Sigmoid colon (tissue), 7 donors: ENCODE data around the gene RPL10. TPM values are rescaled to one million over a fixed set of nuclear protein-coding genes. Genes with fewer than 3 reads are reported as not detected.
A peak's percentile ranks its signal among the peaks of the same experiment; 100 is the strongest.

ENCODE experiments used
- DNase-seq: peaks from one replicate; pipeline ENCODE4 v3.0.0-alpha.2; 2019
- H3K27ac ChIP-seq, 4 donors: fragments of 200-600 bp; sonication (generic); one replicate each; pipeline ENCODE4 v1.5.1; 2016 to 2019; ENCODE audit warnings: mild to moderate bottlenecking in 1 of 4
- H3K27me3 ChIP-seq, 3 donors: fragments of 200-600 bp; sonication (generic); one replicate each; pipeline ENCODE4 v1.5.1; 2019; ENCODE audit warnings: mild to moderate bottlenecking in 1 of 3
- H3K36me3 ChIP-seq, 4 donors: fragments of 200-600 bp; sonication (generic); one replicate each; pipeline ENCODE4 v1.5.1; 2016 to 2019
- H3K4me1 ChIP-seq, 4 donors: fragments of 200-600 bp; sonication (generic); one replicate each; pipeline ENCODE4 v1.5.1; 2017 to 2019
- H3K4me3 ChIP-seq, 4 donors: fragments of 200-600 bp; sonication (generic); one replicate each; pipeline ENCODE4 v1.5.1; 2017 to 2019; ENCODE audit warnings: mild to moderate bottlenecking in 2 of 4, moderate library complexity in 1 of 4
- H3K9me3 ChIP-seq, 4 donors: fragments of 200-600 bp in 3 of 4; sonication (generic) in 3 of 4; one replicate each; pipeline versions ENCODE4 v1.5.1 to v1.6.1; 2013 to 2019
- EP300 ChIP-seq, 4 donors: sonication (generic); formaldehyde crosslinking; IDR thresholded peaks; one replicate each; pipeline ENCODE4 v1.6.1; 2017; ENCODE audit warnings: antibody characterized with exemption in 4 of 4
- POLR2A ChIP-seq, 2 donors: fragments of 450-650 bp; IDR thresholded peaks; one replicate each; pipeline ENCODE4 v1.6.1; 2016; ENCODE audit warnings: antibody characterized with exemption in 2 of 2, mild to moderate bottlenecking in 2 of 2, moderate library complexity in 2 of 2
- POLR2AphosphoS5 ChIP-seq, 4 donors: sonication (generic); formaldehyde crosslinking; IDR thresholded peaks; one replicate each; pipeline ENCODE4 v1.6.1; 2017; ENCODE audit warnings: antibody characterized with exemption in 4 of 4
- WGBS, 2 donors: extraction: QIAGEN DNeasy Blood & Tissue Kit; methylation state at CpG; one replicate each; pipeline ENCODE4 v1.1.7; 2013; 5-methylcytosine and 5-hydroxymethylcytosine counted together
- intact Hi-C: fragments of 100-400 bp; cut with DNase I; formaldehyde crosslinking; loops from one replicate; pipeline ENCODE4 v1.15.1; 2023
- polyA plus RNA-seq, 3 donors: library from polyadenylated mRNA; stranded (reverse); fragments of 200-250 nt; gene quantifications; one replicate each; pipeline ENCODE4 v1.2.3, GENCODE V29; 2013
- total RNA-seq, 4 donors: library from RNA; depleted of rRNA; stranded (reverse); fragments of >200 nt; gene quantifications; one replicate each; pipeline ENCODE4 v1.1.0, GENCODE V29; 2016
- TF ChIP-seq, protein P1 (sequence below), 4 experiments: fragments of 450-650 bp in 3 of 4; fragments of 200-600 bp in 1 of 4; IDR thresholded peaks; one replicate each; pipeline ENCODE4 v1.5.1; 2016 to 2019; ENCODE audit warnings: antibody characterized with exemption in 4 of 4, mild to moderate bottlenecking in 3 of 4, moderate library complexity in 2 of 4
- donor health status: healthy with polysubstance abuse.
- donor health status: Bipolar disorder and iron deficiency.
- donor health status: healthy.

The RPL10 gene
- 1,000 to 10,000 TPM; 3,138 to 8,651 (median 6,770) TPM for total RNA-seq
- polyA plus RNA-seq = 1,000 to 10,000 TPM; 4,760 to 8,094 (median 5,003) TPM

DNA sequence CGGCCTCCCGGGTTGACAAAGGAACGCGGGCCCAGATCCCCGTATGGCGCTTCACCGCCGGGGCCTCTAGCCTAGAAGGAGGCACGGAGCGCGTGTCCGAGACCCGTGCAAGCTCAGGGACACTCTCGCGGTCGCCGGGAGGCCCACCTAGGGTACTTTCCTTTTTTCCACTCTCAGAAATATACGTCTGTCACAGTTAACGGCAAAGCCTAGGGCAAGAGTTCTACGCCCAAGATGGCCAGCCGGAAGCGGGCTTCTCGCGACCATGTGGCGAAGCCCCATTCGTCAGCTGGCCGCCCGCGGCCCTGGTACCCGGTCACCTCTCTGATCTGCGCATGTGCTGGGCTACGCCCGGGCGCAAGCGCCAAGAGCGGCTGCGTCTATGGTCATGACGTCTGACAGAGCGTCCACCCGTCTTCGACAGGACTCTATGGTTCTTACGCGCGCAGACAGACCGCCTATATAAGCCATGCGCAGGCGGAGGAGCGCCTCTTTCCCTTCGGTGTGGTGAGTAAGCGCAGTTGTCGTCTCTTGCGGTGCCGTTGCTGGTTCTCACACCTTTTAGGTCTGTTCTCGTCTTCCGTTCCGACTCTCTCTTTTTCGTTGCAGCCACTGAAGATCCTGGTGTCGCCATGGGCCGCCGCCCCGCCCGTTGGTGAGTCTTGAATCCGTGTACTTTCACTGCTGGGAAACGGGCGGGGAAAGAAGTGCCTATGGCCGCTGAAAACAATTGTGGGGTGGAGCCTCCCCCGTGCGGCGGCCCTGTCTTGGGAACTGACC, at the start of gene RPL10:
Gene RPL10 (plus strand): TSS at position 490 of the 780 bp plus-strand sequence. CDS start 143 bp downstream, at position 633.
- Histone ChIP-seq H3K4me1 (peaks cover 0 to 20% (median 13%) of the 10 kb centered on the region in 4 donors), H3K27ac (peak within 1 kb of the TSS; percentile 95 to 98 (median 97)), H3K36me3 (peaks cover 11 to 22% (median 14%) of the 10 kb centered on the region in 4 donors), H3K4me3 (peak within 1 kb of the TSS; percentile 59 to 80 (median 68)), H3K9me3 (no peaks in the 10 kb centered on the region), H3K27me3 (no peaks in the 10 kb centered on the region)
- TF ChIP-seq POLR2AphosphoS5 (IDR thresholded peaks at IDR 0.05) (peak; percentile 98 to 100 (median 100)), EP300 (IDR thresholded peaks at IDR 0.05) (peak in 1 of 4 donors; percentile 78), POLR2A (IDR thresholded peaks at IDR 0.05) (peak; percentile 95)
- TF ChIP-seq, protein P1, sequence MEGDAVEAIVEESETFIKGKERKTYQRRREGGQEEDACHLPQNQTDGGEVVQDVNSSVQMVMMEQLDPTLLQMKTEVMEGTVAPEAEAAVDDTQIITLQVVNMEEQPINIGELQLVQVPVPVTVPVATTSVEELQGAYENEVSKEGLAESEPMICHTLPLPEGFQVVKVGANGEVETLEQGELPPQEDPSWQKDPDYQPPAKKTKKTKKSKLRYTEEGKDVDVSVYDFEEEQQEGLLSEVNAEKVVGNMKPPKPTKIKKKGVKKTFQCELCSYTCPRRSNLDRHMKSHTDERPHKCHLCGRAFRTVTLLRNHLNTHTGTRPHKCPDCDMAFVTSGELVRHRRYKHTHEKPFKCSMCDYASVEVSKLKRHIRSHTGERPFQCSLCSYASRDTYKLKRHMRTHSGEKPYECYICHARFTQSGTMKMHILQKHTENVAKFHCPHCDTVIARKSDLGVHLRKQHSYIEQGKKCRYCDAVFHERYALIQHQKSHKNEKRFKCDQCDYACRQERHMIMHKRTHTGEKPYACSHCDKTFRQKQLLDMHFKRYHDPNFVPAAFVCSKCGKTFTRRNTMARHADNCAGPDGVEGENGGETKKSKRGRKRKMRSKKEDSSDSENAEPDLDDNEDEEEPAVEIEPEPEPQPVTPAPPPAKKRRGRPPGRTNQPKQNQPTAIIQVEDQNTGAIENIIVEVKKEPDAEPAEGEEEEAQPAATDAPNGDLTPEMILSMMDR (IDR thresholded peaks at IDR 0.05) = no peak
- DNase-seq = peak; percentile 98
- intact Hi-C loops = loop anchor here (5.0 kb wide), 1 partner anchor 89 kb away; the partner anchor contains the start of gene UBL4A
- 0% methylated on average over 69 of the region's 69 CpGs for WGBS, 2 donors

DNA sequence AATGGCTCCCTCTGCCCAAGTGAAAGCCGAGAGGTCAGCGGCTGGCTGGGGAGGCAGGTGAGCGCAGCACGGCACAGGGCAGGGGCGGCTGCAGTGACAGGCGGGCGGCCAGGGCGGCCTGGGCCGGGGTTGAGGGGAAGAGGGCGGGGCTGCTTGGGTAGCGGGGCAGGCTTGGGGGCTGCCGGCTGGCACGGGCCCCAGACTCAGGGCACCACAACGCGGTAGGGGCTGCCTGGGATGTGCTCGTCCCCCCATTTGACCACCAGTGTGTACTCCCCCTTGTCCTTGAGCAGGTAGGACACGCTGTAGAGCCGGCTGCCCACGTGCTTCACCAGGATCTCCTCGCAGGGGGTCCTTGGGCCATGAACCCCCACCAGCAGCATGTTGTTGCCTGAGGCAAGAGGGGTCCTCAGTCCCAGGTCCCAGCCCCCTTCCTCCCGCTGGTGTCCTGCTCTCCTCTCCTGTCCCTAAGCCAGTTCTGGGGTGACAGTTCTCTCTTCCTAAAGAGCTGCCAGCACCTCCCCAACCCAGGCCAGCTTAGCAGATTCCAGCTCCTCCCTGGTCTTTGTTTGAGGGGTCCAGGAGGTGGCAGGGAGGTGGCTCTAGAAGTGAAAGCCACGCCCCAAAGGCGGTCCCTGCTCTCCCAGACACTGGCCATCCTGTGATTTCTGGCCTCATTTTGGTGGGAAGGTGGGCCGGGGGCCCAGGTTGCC, 49.4 kb upstream of the RPL10 start:
- 92 to 95% methylated on average over 24 of the region's 24 CpGs for WGBS, 2 donors
- Histone ChIP-seq H3K4me1 (no peaks in the 10 kb centered on the region), H3K27ac (peak overlapping the region; percentile 57 to 99 (median 98)), H3K9me3 (no peaks in the 10 kb centered on the region), H3K4me3 (no peak overlapping the region), H3K27me3 (no peaks in the 10 kb centered on the region), H3K36me3 (peaks cover 37 to 55% (median 45%) of the 10 kb centered on the region in 4 donors)
- TF ChIP-seq POLR2A (IDR thresholded peaks at IDR 0.05) (no peak), EP300 (IDR thresholded peaks at IDR 0.05) (no peak), POLR2AphosphoS5 (IDR thresholded peaks at IDR 0.05) (peak; percentile 5 to 49 (median 22))
- TF ChIP-seq, protein P1 (IDR thresholded peaks at IDR 0.05) = no peak
- peak; percentile 75 for DNase-seq
- intact Hi-C loops = no loop called here

DNA sequence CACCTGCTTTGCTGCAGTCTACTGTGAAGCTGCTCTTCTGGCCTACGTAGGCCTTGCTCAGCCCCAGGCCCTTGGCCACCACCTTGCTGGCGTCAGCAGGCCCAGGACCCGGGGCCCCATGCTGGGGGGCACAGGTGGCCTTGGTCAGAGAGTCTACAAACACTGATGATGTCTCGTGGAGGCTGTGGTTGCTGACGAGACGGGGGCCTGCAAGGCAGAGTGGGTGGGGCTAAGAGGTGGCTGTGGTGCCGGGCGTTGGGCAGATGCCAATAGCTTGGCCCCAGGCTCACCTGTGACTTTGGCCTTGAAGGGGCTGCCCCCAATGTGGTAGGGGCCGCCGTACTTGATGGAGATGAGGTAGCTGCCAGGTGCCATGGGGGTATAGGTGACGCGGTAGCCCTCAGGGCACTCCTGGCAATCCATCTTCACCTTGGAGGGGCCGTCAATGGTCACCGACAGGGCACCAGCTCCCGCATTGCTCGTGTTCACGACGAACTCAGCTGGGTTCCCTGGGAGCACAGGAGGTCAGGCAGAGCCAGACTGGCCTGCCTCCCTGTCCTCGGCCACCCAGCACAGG, 48.7 kb upstream of the RPL10 start:
- peak; percentile 44 to 59 (median 48) for TF ChIP-seq POLR2AphosphoS5 (IDR thresholded peaks at IDR 0.05)
- TF ChIP-seq POLR2A (IDR thresholded peaks at IDR 0.05) = no peak
- WGBS, 2 donors = 78 to 87% methylated on average over 19 of the region's 19 CpGs
- Histone ChIP-seq H3K36me3 (peaks cover 43 to 61% (median 52%) of the 10 kb centered on the region in 4 donors), H3K27ac (peak overlapping the region; percentile 57 to 99 (median 98)), H3K27me3 (no peaks in the 10 kb centered on the region), H3K4me1 (no peaks in the 10 kb centered on the region), H3K4me3 (no peak overlapping the region), H3K9me3 (no peaks in the 10 kb centered on the region)
- DNase-seq = peak; percentile 74
- intact Hi-C loops = no loop called here

DNA sequence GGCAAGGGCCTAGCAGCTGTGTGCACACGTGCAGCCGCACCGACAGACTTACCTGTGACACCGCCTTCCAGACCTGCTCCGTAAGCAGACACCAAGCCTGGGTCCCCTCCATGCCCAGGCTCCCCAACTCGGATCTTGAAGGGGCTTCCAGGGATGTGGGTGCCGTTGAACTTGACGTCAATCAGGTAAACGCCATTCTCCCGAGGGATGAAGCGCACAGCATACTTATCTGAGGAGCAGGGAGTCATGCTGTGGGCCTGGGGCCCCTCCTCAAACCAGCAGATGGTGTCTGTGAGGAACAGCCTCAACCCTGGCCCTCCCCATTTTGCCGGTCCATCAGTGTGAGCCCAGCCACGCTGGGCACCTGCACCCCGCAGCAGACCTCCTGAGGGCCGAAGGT, 48.2 kb upstream of the RPL10 start:
- WGBS, 2 donors = 91 to 92% methylated on average over 15 of the region's 15 CpGs
- Histone ChIP-seq H3K36me3 (peaks cover 45 to 67% (median 57%) of the 10 kb centered on the region in 4 donors), H3K27me3 (no peaks in the 10 kb centered on the region), H3K4me3 (no peak overlapping the region), H3K4me1 (no peaks in the 10 kb centered on the region), H3K27ac (peak overlapping the region; percentile 57 to 99 (median 98)), H3K9me3 (no peaks in the 10 kb centered on the region)
- TF ChIP-seq POLR2A (IDR thresholded peaks at IDR 0.05) = no peak
- peak in 3 of 4 donors; percentile 1 to 44 (median 2) for TF ChIP-seq POLR2AphosphoS5 (IDR thresholded peaks at IDR 0.05)
- TF ChIP-seq, protein P1 (IDR thresholded peaks at IDR 0.05) = no peak
- TF ChIP-seq EP300 (IDR thresholded peaks at IDR 0.05) = no peak
- DNase-seq = no peak
- intact Hi-C loops = no loop called here
